ENCODE measurements around the gene NUP42.

NUP42 gene

GRCh38 chr7:23211589-23211988 lies 29.7 kb downstream of the NUP42 start:
- TF ChIP-seq RAD21 (IDR thresholded peaks at IDR 0.05; ENCODE audit: low read depth) (no peak), USF1 (IDR thresholded peaks at IDR 0.05) (no peak), FOXM1 (IDR thresholded peaks at IDR 0.05; ENCODE audit: borderline replicate concordance, low read depth) (no peak), TAF1 (IDR thresholded peaks at IDR 0.05; ENCODE audit: low read depth) (no peak), TCF12 (IDR thresholded peaks at IDR 0.05; ENCODE audit: low read depth) (no peak), TEAD4 (IDR thresholded peaks at IDR 0.05) (no peak), CEBPB (IDR thresholded peaks at IDR 0.05) (no peak), NFIC (IDR thresholded peaks at IDR 0.05) (no peak), ZBTB7A (IDR thresholded peaks at IDR 0.05; ENCODE audit: low read depth) (no peak), REST (IDR thresholded peaks at IDR 0.05; ENCODE audit: low read depth) (no peak)

GRCh38 chr7:23212395-23212794 lies 30.5 kb downstream of the NUP42 start:
- no peak for TF ChIP-seq CEBPB (IDR thresholded peaks at IDR 0.05)
- TF ChIP-seq ZBTB7A (IDR thresholded peaks at IDR 0.05; ENCODE audit: low read depth), result no peak
- TF ChIP-seq YY1 (IDR thresholded peaks at IDR 0.05; ENCODE audit: low read depth), result no peak
- TF ChIP-seq REST (IDR thresholded peaks at IDR 0.05; ENCODE audit: low read depth), result no peak
- TF ChIP-seq FOXM1 (IDR thresholded peaks at IDR 0.05; ENCODE audit: borderline replicate concordance, low read depth), result no peak
- TF ChIP-seq USF1 (IDR thresholded peaks at IDR 0.05), result no peak
- TF ChIP-seq MAX (IDR thresholded peaks at IDR 0.05), result no peak
- TF ChIP-seq TCF12 (IDR thresholded peaks at IDR 0.05; ENCODE audit: low read depth), result no peak
- TF ChIP-seq TEAD4 (IDR thresholded peaks at IDR 0.05), result no peak
- TF ChIP-seq RAD21 (IDR thresholded peaks at IDR 0.05; ENCODE audit: low read depth), result no peak
- TF ChIP-seq CREB1 (IDR thresholded peaks at IDR 0.05; ENCODE audit: low read depth), result no peak
- no peak for TF ChIP-seq TAF1 (IDR thresholded peaks at IDR 0.05; ENCODE audit: low read depth)
- no peak for TF ChIP-seq EP300 (IDR thresholded peaks at IDR 0.05; ENCODE audit: borderline replicate concordance)
- TF ChIP-seq NFIC (IDR thresholded peaks at IDR 0.05), result no peak
- no peak for TF ChIP-seq EGR1 (IDR thresholded peaks at IDR 0.05)

GRCh38 chr7:23212841-23213240 lies 31.0 kb downstream of the NUP42 start:
- TF ChIP-seq NFIC (IDR thresholded peaks at IDR 0.05) (no peak), USF1 (IDR thresholded peaks at IDR 0.05) (no peak), EGR1 (IDR thresholded peaks at IDR 0.05) (no peak), RAD21 (IDR thresholded peaks at IDR 0.05; ENCODE audit: low read depth) (no peak), TAF1 (IDR thresholded peaks at IDR 0.05; ENCODE audit: low read depth) (no peak), EP300 (IDR thresholded peaks at IDR 0.05; ENCODE audit: borderline replicate concordance) (no peak), CEBPB (IDR thresholded peaks at IDR 0.05) (no peak), ZBTB7A (IDR thresholded peaks at IDR 0.05; ENCODE audit: low read depth) (no peak), YY1 (IDR thresholded peaks at IDR 0.05; ENCODE audit: low read depth) (no peak), FOXM1 (IDR thresholded peaks at IDR 0.05; ENCODE audit: borderline replicate concordance, low read depth) (no peak), CREB1 (IDR thresholded peaks at IDR 0.05; ENCODE audit: low read depth) (no peak), MAX (IDR thresholded peaks at IDR 0.05) (no peak), REST (IDR thresholded peaks at IDR 0.05; ENCODE audit: low read depth) (no peak), TCF12 (IDR thresholded peaks at IDR 0.05; ENCODE audit: low read depth) (no peak), TEAD4 (IDR thresholded peaks at IDR 0.05) (no peak)

GRCh38 chr7:23213755-23214154 lies 31.9 kb downstream of the NUP42 start:
- TF ChIP-seq TCF12 (IDR thresholded peaks at IDR 0.05; ENCODE audit: low read depth), result no peak
